ENCODE measurements around the gene CILP2.

DNA sequence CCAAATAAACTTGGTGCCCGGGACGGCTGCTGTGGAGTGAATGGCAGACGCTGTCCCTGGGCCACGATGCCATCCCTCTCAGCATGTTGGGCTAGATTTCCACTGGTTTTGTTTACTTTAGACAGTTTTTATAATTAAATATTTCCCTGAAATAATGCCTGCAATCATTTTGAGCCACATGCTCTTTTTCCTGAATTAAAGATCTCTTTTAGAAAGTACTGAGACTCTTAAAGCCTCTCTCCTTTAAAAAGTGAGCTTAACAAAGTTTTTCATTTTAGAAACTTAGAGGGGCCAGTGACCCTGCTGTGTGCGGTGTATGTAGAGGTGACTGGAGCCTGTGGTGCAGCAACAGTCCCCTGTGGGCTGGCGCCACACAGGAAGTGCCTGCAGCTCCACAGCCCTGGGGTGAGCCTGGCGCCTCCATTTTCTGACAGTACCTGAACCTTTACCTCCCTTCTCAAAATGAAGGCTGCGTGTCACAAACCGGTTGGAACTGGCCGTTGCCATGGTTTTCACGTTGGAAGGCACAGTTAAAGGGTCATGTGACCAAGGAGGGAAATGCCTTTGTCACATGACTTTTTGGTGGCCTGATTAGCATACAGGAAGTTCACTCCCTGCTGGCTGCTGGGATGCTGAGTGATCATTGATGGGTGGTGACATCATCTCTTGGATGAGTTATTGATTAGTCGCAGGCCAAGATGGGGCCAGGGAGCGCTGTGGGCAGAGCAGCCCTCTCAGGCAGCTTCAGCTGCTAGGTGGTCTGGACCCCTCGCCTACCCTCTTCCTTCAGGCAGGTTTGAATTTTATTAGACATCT is 49.0 kb upstream of the CILP2 start:
- TF ChIP-seq EZH2 (IDR thresholded peaks at IDR 0.05) (no peak), EZH2phosphoT487 (IDR thresholded peaks at IDR 0.05) (no peak)
- TF ChIP-seq, protein P1, sequence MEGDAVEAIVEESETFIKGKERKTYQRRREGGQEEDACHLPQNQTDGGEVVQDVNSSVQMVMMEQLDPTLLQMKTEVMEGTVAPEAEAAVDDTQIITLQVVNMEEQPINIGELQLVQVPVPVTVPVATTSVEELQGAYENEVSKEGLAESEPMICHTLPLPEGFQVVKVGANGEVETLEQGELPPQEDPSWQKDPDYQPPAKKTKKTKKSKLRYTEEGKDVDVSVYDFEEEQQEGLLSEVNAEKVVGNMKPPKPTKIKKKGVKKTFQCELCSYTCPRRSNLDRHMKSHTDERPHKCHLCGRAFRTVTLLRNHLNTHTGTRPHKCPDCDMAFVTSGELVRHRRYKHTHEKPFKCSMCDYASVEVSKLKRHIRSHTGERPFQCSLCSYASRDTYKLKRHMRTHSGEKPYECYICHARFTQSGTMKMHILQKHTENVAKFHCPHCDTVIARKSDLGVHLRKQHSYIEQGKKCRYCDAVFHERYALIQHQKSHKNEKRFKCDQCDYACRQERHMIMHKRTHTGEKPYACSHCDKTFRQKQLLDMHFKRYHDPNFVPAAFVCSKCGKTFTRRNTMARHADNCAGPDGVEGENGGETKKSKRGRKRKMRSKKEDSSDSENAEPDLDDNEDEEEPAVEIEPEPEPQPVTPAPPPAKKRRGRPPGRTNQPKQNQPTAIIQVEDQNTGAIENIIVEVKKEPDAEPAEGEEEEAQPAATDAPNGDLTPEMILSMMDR (IDR thresholded peaks at IDR 0.05): no peak

Data from neural progenitor cell (in vitro differentiated cells).